Osteocyte (in vitro differentiated cells): ENCODE measurements around the gene PPP2R2B. TPM values are rescaled to one million over a fixed set of nuclear protein-coding genes. Genes with fewer than 3 reads are reported as not detected.

Source experiments
- DNase-seq: peaks from one replicate; pipeline ENCODE4 v3.0.0; 2021; ENCODE audit warnings: mixed read lengths; ENCODE audit not compliant: unreplicated experiment; ENCODE audit errors: extremely low spot score
- H3K27ac Mint-ChIP-seq: one replicate; pipeline ENCODE4 v1.8.0; 2021; ENCODE audit warnings: mild to moderate bottlenecking, mixed read lengths; ENCODE audit not compliant: unreplicated experiment
- H3K27me3 Mint-ChIP-seq: one replicate; pipeline ENCODE4 v1.8.0; 2021; ENCODE audit warnings: mixed read lengths; ENCODE audit not compliant: unreplicated experiment
- H3K36me3 Mint-ChIP-seq: one replicate; pipeline ENCODE4 v1.8.0; 2021; ENCODE audit warnings: mixed read lengths; ENCODE audit not compliant: unreplicated experiment
- H3K4me1 Mint-ChIP-seq: one replicate; pipeline ENCODE4 v1.8.0; 2021; ENCODE audit warnings: mixed read lengths; ENCODE audit not compliant: unreplicated experiment
- H3K4me3 Mint-ChIP-seq: one replicate; pipeline ENCODE4 v1.8.0; 2021; ENCODE audit warnings: mild to moderate bottlenecking, moderate library complexity, mixed read lengths; ENCODE audit not compliant: unreplicated experiment
- H3K9me3 Mint-ChIP-seq: one replicate; pipeline ENCODE4 v1.8.0; 2021; ENCODE audit warnings: mixed read lengths; ENCODE audit not compliant: unreplicated experiment
- total RNA-seq: library from RNA; stranded (reverse); gene quantifications from 2 replicates; pipeline ENCODE4 v1.2.1, GENCODE V29; 2021
- TF ChIP-seq, protein P1 (sequence below): fragments of 200-600 bp; sonication (generic); IDR thresholded peaks from 2 replicates; pipeline ENCODE4 v1.5.0; 2021; ENCODE audit warnings: antibody characterized with exemption, mild to moderate bottlenecking, moderate library complexity

PPP2R2B gene
- total RNA-seq, 1 donor from 2014 or later, result not detected

DNA sequence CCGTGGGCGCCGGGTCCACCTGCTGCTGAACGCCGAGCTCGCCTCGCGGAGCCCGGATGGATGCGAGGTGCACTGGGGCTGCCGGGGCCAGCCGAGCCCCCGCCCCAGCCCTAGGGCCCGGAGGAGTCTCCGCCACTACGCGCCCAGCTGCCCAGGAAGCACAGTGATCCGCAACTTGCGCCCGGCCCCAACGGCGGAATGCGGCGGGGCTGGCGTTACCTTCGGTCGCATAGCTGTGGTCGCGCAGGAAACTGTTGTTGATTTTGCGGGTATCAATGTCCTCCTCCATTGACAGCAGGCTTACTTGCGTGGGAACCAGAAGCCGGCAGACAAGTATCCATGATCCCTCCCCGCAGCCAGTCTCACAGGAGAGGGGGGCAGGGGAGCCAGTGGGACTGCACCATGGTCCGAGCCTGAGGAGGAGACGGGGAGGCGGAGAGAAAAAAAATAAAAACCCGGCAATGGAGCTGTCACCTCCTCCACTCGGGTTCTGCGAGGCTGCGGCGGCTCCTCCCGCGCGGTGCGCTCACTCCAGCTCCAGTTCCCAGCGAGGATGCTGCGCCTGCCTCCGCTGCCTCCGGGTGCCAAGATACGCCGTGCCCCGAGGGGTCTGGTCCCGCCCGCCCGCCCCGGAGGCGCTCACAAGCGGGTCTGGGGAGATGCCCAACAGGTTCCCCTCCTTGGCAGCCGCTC lies 628 bp downstream of the PPP2R2B start:
- TF ChIP-seq, protein P1, sequence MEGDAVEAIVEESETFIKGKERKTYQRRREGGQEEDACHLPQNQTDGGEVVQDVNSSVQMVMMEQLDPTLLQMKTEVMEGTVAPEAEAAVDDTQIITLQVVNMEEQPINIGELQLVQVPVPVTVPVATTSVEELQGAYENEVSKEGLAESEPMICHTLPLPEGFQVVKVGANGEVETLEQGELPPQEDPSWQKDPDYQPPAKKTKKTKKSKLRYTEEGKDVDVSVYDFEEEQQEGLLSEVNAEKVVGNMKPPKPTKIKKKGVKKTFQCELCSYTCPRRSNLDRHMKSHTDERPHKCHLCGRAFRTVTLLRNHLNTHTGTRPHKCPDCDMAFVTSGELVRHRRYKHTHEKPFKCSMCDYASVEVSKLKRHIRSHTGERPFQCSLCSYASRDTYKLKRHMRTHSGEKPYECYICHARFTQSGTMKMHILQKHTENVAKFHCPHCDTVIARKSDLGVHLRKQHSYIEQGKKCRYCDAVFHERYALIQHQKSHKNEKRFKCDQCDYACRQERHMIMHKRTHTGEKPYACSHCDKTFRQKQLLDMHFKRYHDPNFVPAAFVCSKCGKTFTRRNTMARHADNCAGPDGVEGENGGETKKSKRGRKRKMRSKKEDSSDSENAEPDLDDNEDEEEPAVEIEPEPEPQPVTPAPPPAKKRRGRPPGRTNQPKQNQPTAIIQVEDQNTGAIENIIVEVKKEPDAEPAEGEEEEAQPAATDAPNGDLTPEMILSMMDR, result no peak
- Mint-ChIP-seq H3K36me3 (no peaks in the 10 kb centered on the region), H3K4me3 (peak overlapping the region; percentile 77), H3K27me3 (peaks cover 53% of the 10 kb centered on the region), H3K9me3 (no peaks in the 10 kb centered on the region), H3K27ac (no peak overlapping the region), H3K4me1 (peaks cover 12% of the 10 kb centered on the region)
- no peak for DNase-seq

DNA sequence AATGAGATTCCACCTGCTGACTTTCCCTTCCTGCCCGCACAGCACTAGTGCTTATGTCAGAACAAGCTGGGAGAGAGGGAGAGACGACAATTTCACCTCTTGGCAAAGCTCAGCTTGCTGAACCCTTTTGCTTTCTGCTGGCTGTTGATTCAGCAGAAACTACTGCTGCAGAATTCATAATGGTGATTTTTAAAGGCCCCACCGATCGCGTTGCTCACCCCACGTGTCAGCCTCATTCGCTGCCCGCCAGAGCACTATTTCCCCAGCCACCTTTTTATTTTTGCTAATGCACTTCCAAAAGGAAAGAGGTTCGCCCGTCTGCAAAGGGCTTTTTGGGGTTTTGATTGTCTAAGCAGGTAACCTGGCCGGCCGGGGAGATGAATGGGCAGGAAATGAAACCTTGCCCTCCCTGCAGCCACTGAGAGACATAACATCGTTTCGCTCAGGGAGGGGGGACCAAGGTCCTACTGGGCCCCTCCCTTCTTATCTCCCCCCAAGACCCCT lies 1.3 kb downstream of the PPP2R2B start:
- Mint-ChIP-seq H3K4me3 (peak overlapping the region; percentile 55), H3K27me3 (peaks cover 53% of the 10 kb centered on the region), H3K36me3 (no peaks in the 10 kb centered on the region), H3K27ac (no peak overlapping the region), H3K4me1 (peaks cover 12% of the 10 kb centered on the region), H3K9me3 (no peaks in the 10 kb centered on the region)
- TF ChIP-seq, protein P1, result no peak
- DNase-seq, result no peak

DNA sequence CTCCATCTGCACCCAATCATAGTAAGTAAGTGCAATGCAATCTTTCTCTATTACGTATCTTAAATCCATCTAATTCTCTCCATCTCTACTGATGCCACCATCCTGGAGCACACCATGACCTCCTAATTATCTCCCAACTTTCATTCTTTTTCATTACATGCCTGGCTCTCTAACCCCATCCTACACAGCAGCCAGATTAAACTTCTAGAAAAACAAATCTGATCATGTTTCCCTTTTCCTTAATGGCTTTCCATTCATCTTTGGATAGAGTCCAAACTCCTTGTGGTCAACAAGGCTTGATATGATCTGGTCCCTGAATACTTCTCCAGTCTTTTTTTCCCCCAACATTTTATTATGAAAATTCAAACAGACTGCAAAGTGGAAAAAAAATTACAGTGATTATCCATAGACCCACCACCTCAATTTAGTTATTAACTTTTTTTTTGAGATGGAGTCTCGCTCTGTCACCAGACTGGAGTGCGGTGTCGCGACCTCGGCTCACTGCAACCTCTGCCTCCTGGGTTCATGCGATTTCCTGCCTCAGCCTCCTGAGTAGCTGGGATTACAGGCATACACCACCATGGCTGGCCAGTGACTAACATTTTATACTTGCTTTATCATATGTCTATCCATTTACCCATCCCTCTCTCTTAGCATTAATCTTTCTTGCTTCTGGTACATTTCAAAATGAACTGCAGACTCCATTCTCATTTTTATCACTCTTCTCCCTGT lies 5.2 kb downstream of the PPP2R2B start:
- Mint-ChIP-seq H3K27ac (no peak overlapping the region), H3K4me3 (no peak overlapping the region), H3K9me3 (no peaks in the 10 kb centered on the region), H3K27me3 (peaks cover 35% of the 10 kb centered on the region), H3K4me1 (peaks cover 9% of the 10 kb centered on the region), H3K36me3 (no peaks in the 10 kb centered on the region)
- DNase-seq, result no peak
- TF ChIP-seq, protein P1, result no peak

DNA sequence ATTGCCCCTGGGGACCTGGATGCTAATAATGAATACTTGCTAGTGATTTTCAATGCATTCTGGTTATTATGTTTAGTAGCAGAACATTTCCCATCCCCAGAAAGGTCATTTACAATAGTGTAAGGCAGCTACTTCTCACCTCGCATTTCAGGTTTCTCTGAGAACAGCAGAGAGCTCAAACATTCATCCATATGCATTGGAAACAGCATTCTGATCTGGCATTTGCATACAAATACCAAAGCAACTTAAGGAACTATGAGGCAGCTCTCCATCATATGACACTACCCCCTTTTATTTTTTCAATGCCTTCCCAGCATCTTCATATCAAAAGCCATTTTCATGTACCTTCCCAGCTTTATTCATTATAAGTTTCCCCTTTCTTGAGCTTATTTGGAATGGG lies 6.4 kb downstream of the PPP2R2B start:
- Mint-ChIP-seq H3K27me3 (peaks cover 29% of the 10 kb centered on the region), H3K4me1 (peaks cover 2% of the 10 kb centered on the region), H3K4me3 (no peak overlapping the region), H3K36me3 (no peaks in the 10 kb centered on the region), H3K9me3 (no peaks in the 10 kb centered on the region), H3K27ac (no peak overlapping the region)
- TF ChIP-seq, protein P1, result no peak
- no peak for DNase-seq

DNA sequence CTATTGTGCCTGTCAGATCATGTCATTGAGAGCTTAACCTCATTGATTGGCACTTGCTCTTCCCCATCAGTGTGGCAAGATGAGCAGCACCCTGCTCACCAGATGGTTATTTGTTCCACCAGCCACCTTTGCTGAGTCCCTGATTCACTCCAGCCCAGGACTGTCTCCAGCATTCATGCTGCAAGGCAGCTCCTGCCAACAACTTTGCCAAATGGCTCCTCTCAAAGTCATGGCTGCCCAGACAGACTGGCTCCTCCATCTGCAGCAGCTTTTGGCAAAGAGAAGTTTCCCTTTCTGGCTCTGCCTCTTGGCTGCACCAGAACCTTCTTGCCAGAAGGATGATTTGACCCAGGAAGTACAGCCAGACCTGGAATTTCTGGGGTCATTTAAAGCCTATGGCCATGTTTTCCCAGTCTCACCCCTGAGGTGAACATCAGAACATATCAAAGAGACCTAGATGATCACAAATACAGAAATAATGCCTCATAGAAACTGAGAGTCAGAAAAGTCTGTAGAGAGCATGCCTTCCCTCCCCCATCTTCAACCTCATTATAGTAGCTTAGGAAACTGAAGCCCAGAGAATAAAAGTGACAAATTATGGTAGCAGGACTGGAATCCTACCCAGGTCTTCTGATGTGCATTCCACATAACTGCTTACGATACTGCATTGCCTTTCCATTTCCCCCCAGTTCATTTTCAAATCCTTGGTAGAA lies 10.4 kb downstream of the PPP2R2B start:
- Mint-ChIP-seq H3K4me3 (no peak overlapping the region), H3K9me3 (no peaks in the 10 kb centered on the region), H3K4me1 (no peaks in the 10 kb centered on the region)

More for the DNA sequence above, 10.4 kb downstream of the PPP2R2B start:
- TF ChIP-seq, protein P1, result no peak
- Mint-ChIP-seq H3K27me3 (peaks cover 3% of the 10 kb centered on the region), H3K27ac (no peak overlapping the region), H3K36me3 (no peaks in the 10 kb centered on the region)
- DNase-seq, result no peak
